Measurements from ENCODE around the gene CCDC172.

Gene CCDC172

DNA sequence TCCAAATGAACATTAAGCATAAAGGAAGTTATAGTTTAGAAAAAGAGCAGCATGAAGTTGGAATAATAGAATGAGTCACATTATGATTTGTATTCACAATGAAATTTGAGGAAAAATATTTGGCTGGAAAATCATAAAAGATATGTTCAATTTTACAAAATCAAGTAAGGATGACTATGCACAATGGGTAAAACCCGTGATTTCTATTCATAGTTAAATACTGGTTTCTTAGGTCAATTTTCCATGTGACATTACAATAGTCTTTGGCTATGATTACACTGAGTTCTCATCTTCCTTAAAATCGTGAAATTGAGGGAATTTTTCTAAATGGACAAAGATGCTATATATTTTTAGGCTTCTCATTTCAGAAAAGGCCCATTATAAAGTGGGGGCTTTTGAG, 17.4 kb upstream of the CCDC172 start:
- Histone ChIP-seq H3K9me3 (ENCODE audit: insufficient read depth, low read depth, low read length) (no peaks in the 10 kb centered on the region), H3K27me3 (ENCODE audit: insufficient read depth, low read length) (no peaks in the 10 kb centered on the region), H2BK12ac (ENCODE audit: low read length) (no peak overlapping the region), H3K79me2 (ENCODE audit: control insufficient read depth, insufficient read depth, low read length, poor library complexity) (no peaks in the 10 kb centered on the region), H3K4me1 (ENCODE audit: control insufficient read depth in 1 of 2, insufficient read depth in 2 of 2, low read length in 2 of 2) (no peaks in the 10 kb centered on the region), H2AK5ac (ENCODE audit: low read length) (no peak overlapping the region), H3K4ac (ENCODE audit: low read depth, low read length) (no peak overlapping the region), H2BK5ac (ENCODE audit: low read depth, low read length, poor library complexity) (no peak overlapping the region), H2AFZ (ENCODE audit: insufficient read depth, low read length, poor library complexity) (no peak overlapping the region), H2BK120ac (ENCODE audit: insufficient read depth, low read length, poor library complexity) (no peak overlapping the region), H4K91ac (ENCODE audit: low read depth, low read length) (no peak overlapping the region), H3K4me2 (ENCODE audit: low read length) (no peak overlapping the region), H3K23ac (ENCODE audit: low read length) (no peak overlapping the region), H4K12ac (ENCODE audit: low read depth, low read length) (no peak overlapping the region), H3K9ac (ENCODE audit: low read length) (no peak overlapping the region), H3K4me3 (ENCODE audit: low read depth, low read length) (no peak overlapping the region), H3K18ac (ENCODE audit: low read length) (no peak overlapping the region), H3K27ac (ENCODE audit: low read depth, low read length) (no peak overlapping the region), H3K36me3 (ENCODE audit: control insufficient read depth in 1 of 2, insufficient read depth in 2 of 2, low read length in 2 of 2) (no peaks in the 10 kb centered on the region), H4K8ac (ENCODE audit: low read depth, low read length) (no peak overlapping the region), H3K14ac (ENCODE audit: low read length) (no peak overlapping the region), H3K79me1 (ENCODE audit: low read length) (no peaks in the 10 kb centered on the region)
- DNase-seq: no peak
- no CpG with 5 or more reads among the region's 2 CpGs for WGBS (ENCODE audit: extremely low coverage, insufficient coverage, insufficient read length)

GRCh38 chr10:116307455-116307854, 16.8 kb upstream of the CCDC172 start:
- Histone ChIP-seq H3K14ac (ENCODE audit: low read length) (no peak overlapping the region), H3K79me1 (ENCODE audit: low read length) (no peaks in the 10 kb centered on the region), H3K18ac (ENCODE audit: low read length) (no peak overlapping the region), H4K12ac (ENCODE audit: low read depth, low read length) (no peak overlapping the region), H2BK5ac (ENCODE audit: low read depth, low read length, poor library complexity) (no peak overlapping the region), H3K9ac (ENCODE audit: low read length) (no peak overlapping the region), H3K9me3 (ENCODE audit: insufficient read depth, low read depth, low read length) (no peaks in the 10 kb centered on the region), H4K8ac (ENCODE audit: low read depth, low read length) (no peak overlapping the region), H2BK120ac (ENCODE audit: insufficient read depth, low read length, poor library complexity) (no peak overlapping the region), H3K4ac (ENCODE audit: low read depth, low read length) (no peak overlapping the region), H2AK5ac (ENCODE audit: low read length) (no peak overlapping the region), H3K27me3 (ENCODE audit: insufficient read depth, low read length) (no peaks in the 10 kb centered on the region), H2AFZ (ENCODE audit: insufficient read depth, low read length, poor library complexity) (no peak overlapping the region), H3K27ac (ENCODE audit: low read depth, low read length) (no peak overlapping the region), H3K4me3 (ENCODE audit: low read depth, low read length) (no peak overlapping the region), H3K4me1 (ENCODE audit: control insufficient read depth in 1 of 2, insufficient read depth in 2 of 2, low read length in 2 of 2) (no peaks in the 10 kb centered on the region), H3K79me2 (ENCODE audit: control insufficient read depth, insufficient read depth, low read length, poor library complexity) (no peaks in the 10 kb centered on the region), H4K91ac (ENCODE audit: low read depth, low read length) (no peak overlapping the region), H3K36me3 (ENCODE audit: control insufficient read depth in 1 of 2, insufficient read depth in 2 of 2, low read length in 2 of 2) (no peaks in the 10 kb centered on the region), H3K23ac (ENCODE audit: low read length) (no peak overlapping the region), H3K4me2 (ENCODE audit: low read length) (no peak overlapping the region), H2BK12ac (ENCODE audit: low read length) (no peak overlapping the region)
- WGBS (ENCODE audit: extremely low coverage, insufficient coverage, insufficient read length): no CpG with 5 or more reads among the region's 4 CpGs
- DNase-seq: no peak

DNA sequence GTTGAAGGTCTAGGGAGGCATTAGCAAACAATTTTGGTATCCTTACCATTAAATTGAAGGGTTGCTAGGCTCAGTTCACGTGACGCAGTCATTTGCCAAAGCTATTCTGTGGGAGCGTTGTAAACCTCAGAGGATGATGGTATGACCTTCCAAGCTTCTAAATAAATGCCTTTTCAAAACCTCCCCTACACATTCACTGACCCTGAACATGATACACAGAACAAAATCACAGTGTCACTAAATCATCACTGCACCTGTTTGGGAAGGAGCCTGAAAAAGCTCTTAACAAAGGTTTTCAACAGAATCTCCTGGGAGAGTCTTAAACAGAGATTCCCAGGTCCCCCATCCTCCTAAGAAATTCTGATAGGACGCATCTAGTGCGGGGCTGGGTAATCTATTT, 13.2 kb upstream of the CCDC172 start:
- H3K4me3 ChIP-seq (ENCODE audit: low read depth, low read length): no peak overlapping the region
- H3K14ac ChIP-seq (ENCODE audit: low read length): no peak overlapping the region
- H3K4ac ChIP-seq (ENCODE audit: low read depth, low read length): no peak overlapping the region
- no peaks in the 10 kb centered on the region for H3K36me3 ChIP-seq (ENCODE audit: control insufficient read depth in 1 of 2, insufficient read depth in 2 of 2, low read length in 2 of 2)
- no peak overlapping the region for H2BK120ac ChIP-seq (ENCODE audit: insufficient read depth, low read length, poor library complexity)
- H3K27me3 ChIP-seq (ENCODE audit: insufficient read depth, low read length): no peaks in the 10 kb centered on the region
- H3K23ac ChIP-seq (ENCODE audit: low read length): no peak overlapping the region
- WGBS (ENCODE audit: extremely low coverage, insufficient coverage, insufficient read length): no CpG with 5 or more reads among the region's 5 CpGs
- no peak overlapping the region for H3K4me2 ChIP-seq (ENCODE audit: low read length)
- no peak overlapping the region for H2AK5ac ChIP-seq (ENCODE audit: low read length)
- H3K27ac ChIP-seq (ENCODE audit: low read depth, low read length): no peak overlapping the region
- H2BK12ac ChIP-seq (ENCODE audit: low read length): no peak overlapping the region
- no peak for DNase-seq
- H3K18ac ChIP-seq (ENCODE audit: low read length): no peak overlapping the region
- H3K79me1 ChIP-seq (ENCODE audit: low read length): no peaks in the 10 kb centered on the region
- no peak overlapping the region for H4K12ac ChIP-seq (ENCODE audit: low read depth, low read length)
- no peak overlapping the region for H4K8ac ChIP-seq (ENCODE audit: low read depth, low read length)
- H3K4me1 ChIP-seq (ENCODE audit: control insufficient read depth in 1 of 2, insufficient read depth in 2 of 2, low read length in 2 of 2): no peaks in the 10 kb centered on the region
- no peak overlapping the region for H2BK5ac ChIP-seq (ENCODE audit: low read depth, low read length, poor library complexity)
- no peaks in the 10 kb centered on the region for H3K79me2 ChIP-seq (ENCODE audit: control insufficient read depth, insufficient read depth, low read length, poor library complexity)
- H3K9me3 ChIP-seq (ENCODE audit: insufficient read depth, low read depth, low read length): no peaks in the 10 kb centered on the region
- H4K91ac ChIP-seq (ENCODE audit: low read depth, low read length): no peak overlapping the region
- H3K9ac ChIP-seq (ENCODE audit: low read length): no peak overlapping the region
- H2AFZ ChIP-seq (ENCODE audit: insufficient read depth, low read length, poor library complexity): no peak overlapping the region

GRCh38 chr10:116311706-116312490, 12.3 kb upstream of the CCDC172 start:
- H3K9me3 ChIP-seq (ENCODE audit: insufficient read depth, low read depth, low read length): no peaks in the 10 kb centered on the region
- no peak overlapping the region for H3K4me2 ChIP-seq (ENCODE audit: low read length)
- H3K79me2 ChIP-seq (ENCODE audit: control insufficient read depth, insufficient read depth, low read length, poor library complexity): no peaks in the 10 kb centered on the region
- H4K91ac ChIP-seq (ENCODE audit: low read depth, low read length): no peak overlapping the region
- H3K4me3 ChIP-seq (ENCODE audit: low read depth, low read length): no peak overlapping the region
- H3K4ac ChIP-seq (ENCODE audit: low read depth, low read length): no peak overlapping the region
- no CpG with 5 or more reads among the region's 2 CpGs for WGBS (ENCODE audit: extremely low coverage, insufficient coverage, insufficient read length)
- no peak overlapping the region for H4K12ac ChIP-seq (ENCODE audit: low read depth, low read length)
- no peak overlapping the region for H3K23ac ChIP-seq (ENCODE audit: low read length)
- H2AFZ ChIP-seq (ENCODE audit: insufficient read depth, low read length, poor library complexity): no peak overlapping the region
- H3K27me3 ChIP-seq (ENCODE audit: insufficient read depth, low read length): no peaks in the 10 kb centered on the region
- no peak overlapping the region for H2AK5ac ChIP-seq (ENCODE audit: low read length)
- no peak overlapping the region for H3K27ac ChIP-seq (ENCODE audit: low read depth, low read length)
- H3K36me3 ChIP-seq (ENCODE audit: control insufficient read depth in 1 of 2, insufficient read depth in 2 of 2, low read length in 2 of 2): no peaks in the 10 kb centered on the region
- H3K4me1 ChIP-seq (ENCODE audit: control insufficient read depth in 1 of 2, insufficient read depth in 2 of 2, low read length in 2 of 2): no peaks in the 10 kb centered on the region
- no peak overlapping the region for H3K14ac ChIP-seq (ENCODE audit: low read length)
- no peak overlapping the region for H3K9ac ChIP-seq (ENCODE audit: low read length)
- H3K79me1 ChIP-seq (ENCODE audit: low read length): no peaks in the 10 kb centered on the region
- DNase-seq: no peak
- no peak overlapping the region for H2BK12ac ChIP-seq (ENCODE audit: low read length)
- no peak overlapping the region for H2BK5ac ChIP-seq (ENCODE audit: low read depth, low read length, poor library complexity)
- no peak overlapping the region for H2BK120ac ChIP-seq (ENCODE audit: insufficient read depth, low read length, poor library complexity)
- no peak overlapping the region for H3K18ac ChIP-seq (ENCODE audit: low read length)
- H4K8ac ChIP-seq (ENCODE audit: low read depth, low read length): no peak overlapping the region
